Activated CD8-positive, alpha-beta memory T cell treated with anti-CD3 and anti-CD28 coated beads for 24 hours (primary cell): ENCODE data around the gene SLC66A2.

Experiments used
- DNase-seq: peaks from one replicate; pipeline ENCODE4 v3.0.0-alpha.2; 2020

The SLC66A2 gene

GRCh38 chr18:79935499-79935898 lies 16.0 kb downstream of the SLC66A2 start:
- no peak for DNase-seq

GRCh38 chr18:79935098-79935480 lies 16.4 kb downstream of the SLC66A2 start:
- DNase-seq, result no peak

- peak; percentile 49 for DNase-seq
Measured at GRCh38 chr18:79934311-79935097, 16.9 kb downstream of the SLC66A2 start.

- peak; percentile 30 for DNase-seq
Measured at GRCh38 chr18:79933765-79934164, 17.7 kb downstream of the SLC66A2 start.

GRCh38 chr18:79932907-79933306 lies 18.5 kb downstream of the SLC66A2 start:
- DNase-seq, result no peak

- DNase-seq, result no peak
Measured at GRCh38 chr18:79931475-79931874, 20.0 kb downstream of the SLC66A2 start.

- no peak for DNase-seq
Measured at GRCh38 chr18:79930020-79930642, 21.3 kb downstream of the SLC66A2 start.

- DNase-seq, result peak; percentile 42
Measured at GRCh38 chr18:79928563-79928960, 22.9 kb downstream of the SLC66A2 start.

- DNase-seq, result peak; percentile 46
Measured at GRCh38 chr18:79927607-79928562, 23.6 kb downstream of the SLC66A2 start.

GRCh38 chr18:79926715-79927606 lies 24.5 kb downstream of the SLC66A2 start:
- no peak for DNase-seq

- DNase-seq, result no peak
Measured at GRCh38 chr18:79926306-79926705, 25.1 kb downstream of the SLC66A2 start.

GRCh38 chr18:79924814-79925731 lies 26.4 kb downstream of the SLC66A2 start:
- peak; percentile 35 for DNase-seq

GRCh38 chr18:79923896-79924585 lies 27.4 kb downstream of the SLC66A2 start:
- DNase-seq, result peak; percentile 46

GRCh38 chr18:79922971-79923411 lies 28.5 kb downstream of the SLC66A2 start:
- DNase-seq, result no peak

- DNase-seq, result peak; percentile 48
Measured at GRCh38 chr18:79921984-79922965, 29.2 kb downstream of the SLC66A2 start.

- peak; percentile 47 for DNase-seq
Measured at GRCh38 chr18:79919089-79919488, 32.4 kb downstream of the SLC66A2 start.

GRCh38 chr18:79918615-79919011 lies 32.8 kb downstream of the SLC66A2 start:
- no peak for DNase-seq

- DNase-seq, result no peak
Measured at GRCh38 chr18:79917853-79918614, 33.4 kb downstream of the SLC66A2 start.
